Measurements from ENCODE around the gene PLA2G2F. TPM values are rescaled to one million over a fixed set of nuclear protein-coding genes. Genes with fewer than 3 reads are reported as not detected.

Gene PLA2G2F
- total RNA-seq, 1 experiment from 2014 or later, result 0.20 TPM

GRCh38 chr1:20109223-20109856 lies 29.8 kb upstream of the PLA2G2F start:
- Histone ChIP-seq H3K79me2 (ENCODE audit: low read depth) (no peaks in the 10 kb centered on the region), H3K9me2 (ENCODE audit: insufficient read depth) (no peaks in the 10 kb centered on the region), H2AFZ (no peak overlapping the region), H3K36me3 (ENCODE audit: low read depth) (no peaks in the 10 kb centered on the region), H3K27me3 (ENCODE audit: insufficient read depth, low read depth) (no peaks in the 10 kb centered on the region), H3F3A (ENCODE audit: insufficient read depth, low read depth) (no peaks in the 10 kb centered on the region), H4K20me1 (ENCODE audit: insufficient read depth) (no peaks in the 10 kb centered on the region), H3K4me1 (replicated peaks; ENCODE audit: insufficient read depth) (peaks cover 30% of the 10 kb centered on the region), H3K4me2 (no peak overlapping the region), H3K9me3 (ENCODE audit: insufficient read depth, low read depth) (no peaks in the 10 kb centered on the region), H3K27ac (no peak overlapping the region), H3K4me3 (no peak overlapping the region)
- TF ChIP-seq EZH2 (IDR thresholded peaks at IDR 0.05; ENCODE audit: low read depth), result no peak
- no peak for TF ChIP-seq CTCF (conservative IDR thresholded peaks at IDR 0.05)
- intact Hi-C loops (cut with micrococcal nuclease; ENCODE audit: unreplicated experiment), result loop anchor here (10.0 kb wide), 1 partner anchor 245 kb away; no protein-coding TSS in a partner anchor
- ChIA-PET POLR2A (ENCODE audit: unreplicated experiment) (interaction anchor here (0.6 kb wide), 1 partner anchor 25 kb away, joined by 3 read pairs; no protein-coding TSS in a partner anchor), CTCF (no interaction called here)
- peak in 1 of 2 experiments; percentile 41 for DNase-seq
- no TSS peak for BruUV-seq (replicated peaks)

- CTCF ChIA-PET, result interaction anchor here (0.6 to 0.9 kb wide), 2 partner anchors 9 to 13 kb away, joined by 3 read pairs; no protein-coding TSS in a partner anchor
- peak overlapping the region; percentile 41; the same call in 1 of the 2 replicates for H3K27ac ChIP-seq
- no peaks in the 10 kb centered on the region for H4K20me1 ChIP-seq (ENCODE audit: insufficient read depth)
- POLR2A ChIA-PET (ENCODE audit: unreplicated experiment), result interaction anchor here (0.5 to 0.7 kb wide), 3 partner anchors 13 to 330 kb away, joined by 3 to 5 read pairs (median 4); no protein-coding TSS in a partner anchor
- H2AFZ ChIP-seq, result 0 out of 2 replicates have a peak overlapping the region, but pooled peaks have one; percentile 11
- DNase-seq, result peak; percentile 56 to 78
- H3K36me3 ChIP-seq (ENCODE audit: low read depth), result no peaks in the 10 kb centered on the region
- intact Hi-C loops (cut with micrococcal nuclease; ENCODE audit: unreplicated experiment), result no loop called here
- no peak for TF ChIP-seq EZH2 (IDR thresholded peaks at IDR 0.05; ENCODE audit: low read depth)
- TF ChIP-seq CTCF (conservative IDR thresholded peaks at IDR 0.05), result no peak
- H3K4me2 ChIP-seq, result 0 out of 2 replicates have a peak overlapping the region, but pooled peaks have one; percentile 16
- no peaks in the 10 kb centered on the region for H3K27me3 ChIP-seq (ENCODE audit: insufficient read depth, low read depth)
- H3F3A ChIP-seq (ENCODE audit: insufficient read depth, low read depth), result no peaks in the 10 kb centered on the region
- no peaks in the 10 kb centered on the region for H3K9me2 ChIP-seq (ENCODE audit: insufficient read depth)
- peaks cover 26% of the 10 kb centered on the region for H3K4me1 ChIP-seq (replicated peaks; ENCODE audit: insufficient read depth)
- BruUV-seq (replicated peaks), result no TSS peak
- no peak overlapping the region for H3K4me3 ChIP-seq
- H3K9me3 ChIP-seq (ENCODE audit: insufficient read depth, low read depth), result no peaks in the 10 kb centered on the region
- H3K79me2 ChIP-seq (ENCODE audit: low read depth), result no peaks in the 10 kb centered on the region
These were observed 28.4 kb upstream of the PLA2G2F start for GRCh38 chr1:20110679-20111078.

GRCh38 chr1:20111452-20111851 lies 27.7 kb upstream of the PLA2G2F start:
- no TSS peak for BruUV-seq (replicated peaks)
- H3K4me1 ChIP-seq (replicated peaks; ENCODE audit: insufficient read depth), result peaks cover 18% of the 10 kb centered on the region; the same call in 1 of the 2 replicates
- CTCF ChIA-PET, result no interaction called here
- H3K79me2 ChIP-seq (ENCODE audit: low read depth), result no peaks in the 10 kb centered on the region
- no peak overlapping the region for H2AFZ ChIP-seq
- intact Hi-C loops (cut with micrococcal nuclease; ENCODE audit: unreplicated experiment), result no loop called here
- no peaks in the 10 kb centered on the region for H3K36me3 ChIP-seq (ENCODE audit: low read depth)
- no peak overlapping the region for H3K4me2 ChIP-seq
- no peak overlapping the region for H3K4me3 ChIP-seq
- no peak for DNase-seq
- H3K9me3 ChIP-seq (ENCODE audit: insufficient read depth, low read depth), result no peaks in the 10 kb centered on the region
- no peaks in the 10 kb centered on the region for H3K27me3 ChIP-seq (ENCODE audit: insufficient read depth, low read depth)
- no peaks in the 10 kb centered on the region for H3K9me2 ChIP-seq (ENCODE audit: insufficient read depth)
- TF ChIP-seq EZH2 (IDR thresholded peaks at IDR 0.05; ENCODE audit: low read depth) (no peak), CTCF (conservative IDR thresholded peaks at IDR 0.05) (no peak)
- 0 out of 2 replicates have a peak overlapping the region, but pooled peaks have one; percentile 41 for H3K27ac ChIP-seq
- POLR2A ChIA-PET (ENCODE audit: unreplicated experiment), result interaction anchor here (0.5 kb wide), 1 partner anchor 42 kb away, joined by 5 read pairs; no protein-coding TSS in a partner anchor
- H4K20me1 ChIP-seq (ENCODE audit: insufficient read depth), result no peaks in the 10 kb centered on the region
- no peaks in the 10 kb centered on the region for H3F3A ChIP-seq (ENCODE audit: insufficient read depth, low read depth)

Data from PC-9 (cell line).